Measurements from ENCODE around the gene CHST14. TPM values are rescaled to one million over a fixed set of nuclear protein-coding genes. Genes with fewer than 3 reads are reported as not detected.

Gene CHST14
- total and polyA plus RNA-seq, 2 of the 8 experiments (the other 6 are each of a cell fraction or from before 2014, with no cell fraction given), result 13.4 to 20.3 TPM

- TF ChIP-seq CREB1 (IDR thresholded peaks at IDR 0.05), result no peak; the same call in 1 of the 2 replicates
- no peak for TF ChIP-seq YY1 (IDR thresholded peaks at IDR 0.05; ENCODE audit: low read depth, low read length)
- TF ChIP-seq HDAC2 (IDR thresholded peaks at IDR 0.05; ENCODE audit: borderline replicate concordance in 1 of 2, low read depth in 2 of 2, low read length in 2 of 2), result 0 out of 4 replicates have a peak, but pooled peaks of 1 of the 2 experiments have one; percentile 60
- no peak for TF ChIP-seq EGR1 (IDR thresholded peaks at IDR 0.05; ENCODE audit: borderline replicate concordance, low read depth, low read length)
- TF ChIP-seq CTBP2 (IDR thresholded peaks at IDR 0.05; ENCODE audit: borderline replicate concordance, insufficient read depth, insufficient read length, low read length), result peak; percentile 91
- TF ChIP-seq KDM1A (IDR thresholded peaks at IDR 0.05; ENCODE audit: borderline replicate concordance, low read length), result peak; percentile 95; the same call in 1 of the 2 replicates
- TF ChIP-seq FOSL1 (IDR thresholded peaks at IDR 0.05; ENCODE audit: insufficient read depth, low read depth, low read length), result no peak
- TF ChIP-seq ASH2L (IDR thresholded peaks at IDR 0.05; ENCODE audit: low read length), result no peak
- no peak for TF ChIP-seq CTCF (IDR thresholded peaks at IDR 0.05; ENCODE audit: control extremely low read depth in 1 of 3, insufficient read depth in 1 of 3, low read depth in 1 of 3, low read length in 3 of 3)
- no peak for TF ChIP-seq HDAC6 (IDR thresholded peaks at IDR 0.05; ENCODE audit: low read depth, low read length)
- no peak for TF ChIP-seq BCL11A (IDR thresholded peaks at IDR 0.05; ENCODE audit: low read depth in 2 of 2, low read length in 2 of 2)
- no peak for TF ChIP-seq CBX5 (IDR thresholded peaks at IDR 0.05; ENCODE audit: low read depth, low read length)
- no peak for TF ChIP-seq ATF2 (IDR thresholded peaks at IDR 0.05; ENCODE audit: low read length)
- no peak for TF ChIP-seq SP1 (IDR thresholded peaks at IDR 0.05; ENCODE audit: low read depth, low read length)
Measured at GRCh38 chr15:40436116-40436891, 34.5 kb upstream of the CHST14 start (continued).
